ENCODE results near the gene GNGT1.

GNGT1 gene

GRCh38 chr7:93906267-93906666, at the start of gene GNGT1:
Gene GNGT1, plus strand, starts transcription at chr7:93906567. Its CDS starts 180 bp downstream, at chr7:93906747.
- no peaks in the 10 kb centered on the region for H4K20me1 ChIP-seq
- no peaks in the 10 kb centered on the region for H3K36me3 ChIP-seq
- no peak within 1 kb of the TSS for H3K27ac ChIP-seq
- no peak for TF ChIP-seq Cebpa-rat (IDR thresholded peaks at IDR 0.05)
- no peaks in the 10 kb centered on the region for H3K9me3 ChIP-seq (replicated peaks in 1 of 11)
- H3K4me2 ChIP-seq, result no peak within 1 kb of the TSS
- peaks cover 0 to 10% (median 0%) of the 10 kb centered on the region in 10 experiments; a peak in 6 of 20 replicates for H3K4me1 ChIP-seq
- no peak within 1 kb of the TSS for H3K9ac ChIP-seq
- H3K4me3 ChIP-seq, result no peak within 1 kb of the TSS
- H3K27me3 ChIP-seq, result no peaks in the 10 kb centered on the region

- Histone ChIP-seq H3K4me1 (0 out of 20 replicates have a peak, but pooled peaks cover 0 to 4% (median 0%) of the 10 kb centered on the region in 10 experiments), H3K27ac (no peak overlapping the region), H4K20me1 (no peaks in the 10 kb centered on the region), H3K4me2 (no peak overlapping the region), H3K9me3 (replicated peaks in 1 of 11) (no peaks in the 10 kb centered on the region), H3K9ac (no peak overlapping the region), H3K4me3 (no peak overlapping the region), H3K36me3 (no peaks in the 10 kb centered on the region), H3K27me3 (no peaks in the 10 kb centered on the region)
- TF ChIP-seq Cebpa-rat (IDR thresholded peaks at IDR 0.05), result no peak
Observed at GRCh38 chr7:93858857-93859256, 47.5 kb upstream of the GNGT1 start.

DNA sequence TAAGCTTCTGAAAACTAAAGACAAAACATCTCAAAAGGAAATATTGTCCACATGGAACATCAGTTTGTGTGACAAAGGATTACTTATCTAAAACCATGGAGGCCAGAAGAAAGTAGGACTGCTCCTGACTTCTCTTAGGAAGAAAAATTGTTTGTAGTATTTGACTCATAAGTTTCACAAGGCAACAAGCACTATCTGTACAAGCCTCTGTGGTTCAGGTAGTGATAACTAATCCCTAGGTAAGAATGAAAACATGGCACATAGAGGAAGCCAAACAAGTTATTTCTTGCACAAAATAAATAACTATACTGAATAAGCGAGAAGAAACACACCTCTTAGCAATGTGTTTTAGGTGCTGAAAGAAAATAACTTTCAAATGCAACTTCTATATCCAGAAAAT, 46.1 kb upstream of the GNGT1 start:
- Histone ChIP-seq H3K9me3 (replicated peaks in 1 of 11) (no peaks in the 10 kb centered on the region), H3K36me3 (no peaks in the 10 kb centered on the region), H4K20me1 (no peaks in the 10 kb centered on the region), H3K9ac (no peak overlapping the region), H3K4me1 (0 out of 20 replicates have a peak, but pooled peaks cover 0 to 4% (median 0%) of the 10 kb centered on the region in 10 experiments), H3K4me2 (no peak overlapping the region), H3K4me3 (no peak overlapping the region), H3K27ac (no peak overlapping the region), H3K27me3 (no peaks in the 10 kb centered on the region)
- TF ChIP-seq Cebpa-rat (IDR thresholded peaks at IDR 0.05), result no peak

GRCh38 chr7:93861325-93861949, 44.9 kb upstream of the GNGT1 start:
- Histone ChIP-seq H3K4me1 (0 out of 20 replicates have a peak, but pooled peaks cover 0 to 1% (median 0%) of the 10 kb centered on the region in 10 experiments), H4K20me1 (no peaks in the 10 kb centered on the region), H3K4me3 (no peak overlapping the region), H3K4me2 (no peak overlapping the region), H3K27ac (no peak overlapping the region), H3K36me3 (no peaks in the 10 kb centered on the region), H3K9me3 (replicated peaks in 1 of 11) (no peaks in the 10 kb centered on the region), H3K9ac (no peak overlapping the region), H3K27me3 (no peaks in the 10 kb centered on the region)
- TF ChIP-seq Cebpa-rat (IDR thresholded peaks at IDR 0.05), result no peak

DNA sequence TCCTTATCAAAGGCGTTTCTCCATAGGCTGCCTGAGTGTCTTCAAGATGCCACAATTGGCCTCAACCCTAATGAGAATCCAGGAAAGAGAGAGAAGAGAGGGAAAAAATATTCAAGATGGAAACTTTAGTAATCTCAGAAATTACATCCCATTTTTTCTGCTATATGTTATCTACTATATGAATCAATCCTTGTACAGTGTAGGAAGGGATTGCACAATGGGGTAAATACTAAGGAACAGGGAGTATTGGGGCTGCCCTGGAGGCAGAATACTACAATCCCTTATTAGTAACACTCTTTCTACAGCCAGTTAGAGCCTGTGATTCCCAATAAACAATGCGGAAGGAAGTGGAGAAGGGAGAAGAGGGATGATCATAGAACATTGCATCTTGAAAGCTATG, 43.7 kb upstream of the GNGT1 start:
- Histone ChIP-seq H3K4me3 (no peak overlapping the region), H3K4me1 (no peaks in the 10 kb centered on the region), H3K4me2 (no peak overlapping the region), H3K27me3 (no peaks in the 10 kb centered on the region), H3K36me3 (no peaks in the 10 kb centered on the region), H3K27ac (no peak overlapping the region), H3K9me3 (replicated peaks in 1 of 11) (no peaks in the 10 kb centered on the region), H3K9ac (no peak overlapping the region), H4K20me1 (no peaks in the 10 kb centered on the region)
- no peak for TF ChIP-seq Cebpa-rat (IDR thresholded peaks at IDR 0.05)

DNA sequence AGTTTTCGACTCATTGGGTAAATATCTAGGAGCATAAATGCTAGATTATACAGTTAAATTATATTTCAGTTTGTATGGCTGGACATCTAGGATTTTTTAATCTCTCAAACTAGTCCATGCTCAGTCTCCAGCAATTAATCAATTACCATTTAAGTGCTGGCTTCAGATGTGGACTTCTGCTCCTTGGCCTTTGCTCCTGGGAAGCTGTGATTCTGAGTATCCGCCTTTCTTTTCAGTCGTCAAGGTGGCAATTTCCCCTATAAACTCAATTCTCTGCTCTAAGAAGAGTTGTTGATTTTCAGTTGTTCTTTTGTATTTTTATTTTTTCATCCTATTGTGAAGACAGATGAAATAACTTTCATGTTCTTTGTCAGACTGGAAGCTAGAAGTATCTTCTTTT, 39.5 kb upstream of the GNGT1 start:
- no peak for TF ChIP-seq Cebpa-rat (IDR thresholded peaks at IDR 0.05)
- H3K4me2 ChIP-seq, result no peak overlapping the region
- no peaks in the 10 kb centered on the region for H3K27me3 ChIP-seq
- no peaks in the 10 kb centered on the region for H3K36me3 ChIP-seq
- H3K9ac ChIP-seq, result no peak overlapping the region
- H3K4me1 ChIP-seq, result no peaks in the 10 kb centered on the region
- no peak overlapping the region for H3K4me3 ChIP-seq
- H4K20me1 ChIP-seq, result no peaks in the 10 kb centered on the region
- no peaks in the 10 kb centered on the region for H3K9me3 ChIP-seq (replicated peaks in 1 of 11)
- no peak overlapping the region for H3K27ac ChIP-seq

GRCh38 chr7:93873998-93874574, 32.3 kb upstream of the GNGT1 start:
- 0 out of 22 replicates have a peak, but pooled peaks of 1 of the 11 experiments have one; percentile 36 for TF ChIP-seq Cebpa-rat (IDR thresholded peaks at IDR 0.05)
- Histone ChIP-seq H3K27ac (no peak overlapping the region), H3K36me3 (no peaks in the 10 kb centered on the region), H3K9me3 (replicated peaks in 1 of 11) (peaks cover 0 to 9% (median 6%) of the 10 kb centered on the region in 11 experiments; a peak in 8 of 22 replicates), H3K9ac (no peak overlapping the region), H3K4me3 (no peak overlapping the region), H3K27me3 (no peaks in the 10 kb centered on the region), H3K4me1 (no peaks in the 10 kb centered on the region), H4K20me1 (no peaks in the 10 kb centered on the region), H3K4me2 (no peak overlapping the region)

GRCh38 chr7:93877742-93878141, 28.6 kb upstream of the GNGT1 start:
- Histone ChIP-seq H3K4me1 (no peaks in the 10 kb centered on the region), H3K4me2 (no peak overlapping the region), H4K20me1 (no peaks in the 10 kb centered on the region), H3K9me3 (replicated peaks in 1 of 11) (peaks cover 0 to 19% (median 9%) of the 10 kb centered on the region in 11 experiments; a peak in 12 of 22 replicates), H3K4me3 (no peak overlapping the region), H3K36me3 (no peaks in the 10 kb centered on the region), H3K27me3 (no peaks in the 10 kb centered on the region), H3K27ac (no peak overlapping the region), H3K9ac (no peak overlapping the region)
- no peak for TF ChIP-seq Cebpa-rat (IDR thresholded peaks at IDR 0.05)

GRCh38 chr7:93879356-93879755, 27.0 kb upstream of the GNGT1 start:
- no peaks in the 10 kb centered on the region for H3K36me3 ChIP-seq
- no peak overlapping the region for H3K9ac ChIP-seq
- no peak overlapping the region for H3K4me3 ChIP-seq
- no peak overlapping the region for H3K27ac ChIP-seq
- H3K4me1 ChIP-seq, result no peaks in the 10 kb centered on the region
- no peaks in the 10 kb centered on the region for H4K20me1 ChIP-seq
- peaks cover 0 to 12% (median 6%) of the 10 kb centered on the region in 11 experiments; a peak in 12 of 22 replicates for H3K9me3 ChIP-seq (replicated peaks in 1 of 11)
- TF ChIP-seq Cebpa-rat (IDR thresholded peaks at IDR 0.05), result no peak
- H3K4me2 ChIP-seq, result no peak overlapping the region
- no peaks in the 10 kb centered on the region for H3K27me3 ChIP-seq

DNA sequence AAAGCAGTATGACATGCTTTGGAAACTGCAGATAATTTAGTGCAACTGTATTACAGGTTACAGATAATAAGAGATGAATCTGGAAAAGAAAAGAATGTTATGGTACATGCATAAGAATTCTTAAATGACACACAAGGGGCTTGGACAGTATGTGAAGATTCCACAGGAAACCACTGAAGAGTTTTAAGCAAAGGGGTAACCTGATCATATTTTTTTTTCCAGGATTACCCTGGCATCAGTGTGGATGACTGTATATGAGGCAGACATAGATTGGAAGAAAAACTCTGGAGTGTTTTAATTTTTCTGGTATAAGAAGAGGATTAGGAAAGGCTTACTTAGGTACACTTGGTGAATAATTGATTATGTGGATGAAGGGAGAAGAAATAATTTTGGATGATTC, 23.9 kb upstream of the GNGT1 start:
- TF ChIP-seq Cebpa-rat (IDR thresholded peaks at IDR 0.05), result no peak
- Histone ChIP-seq H3K27me3 (no peaks in the 10 kb centered on the region), H3K36me3 (no peaks in the 10 kb centered on the region), H3K9me3 (replicated peaks in 1 of 11) (peaks cover 0 to 11% (median 5%) of the 10 kb centered on the region in 11 experiments; a peak in 8 of 22 replicates), H3K27ac (no peak overlapping the region), H3K4me2 (no peak overlapping the region), H4K20me1 (no peaks in the 10 kb centered on the region), H3K4me1 (no peaks in the 10 kb centered on the region), H3K4me3 (no peak overlapping the region), H3K9ac (no peak overlapping the region)
